ENCODE measurements around the gene ETHE1.
"Not testable (repeated sequence)": the region's sequence is repeated elsewhere in the genome, so short reads cannot be mapped to it uniquely, and the experiment has no call there.

GRCh38 chr19:43547926-43548325 lies 20.9 kb upstream of the ETHE1 start:
- not testable (repeated sequence) for TF ChIP-seq CTCF (IDR thresholded peaks at IDR 0.05); ZFX (IDR thresholded peaks at IDR 0.05; ENCODE audit: borderline replicate concordance)

Measured in 22Rv1 (cell line).